NOMO-1 (cell line): ENCODE results near the gene STAC.
"Not testable (repeated sequence)": the region's sequence is repeated elsewhere in the genome, so short reads cannot be mapped to it uniquely, and the experiment has no call there.

Experiments used
- DNase-seq, 2 experiments: peaks; one replicate each; lab custom pipeline; 2025; ENCODE audit not compliant: unreplicated experiment in 2 of 2; lab: John Stamatoyannopoulos, UW

Gene STAC

GRCh38 chr3:36476286-36476942 is 96.1 kb downstream of the STAC start:
- no peak for DNase-seq

- DNase-seq: no peak
Measured at GRCh38 chr3:36477655-36478054, 97.4 kb downstream of the STAC start.

GRCh38 chr3:36480911-36481648 is 100.8 kb downstream of the STAC start:
- DNase-seq: no peak

- DNase-seq: peak; percentile 52 to 60
Measured at GRCh38 chr3:36482256-36482655, 102.0 kb downstream of the STAC start.

GRCh38 chr3:36482880-36483279 is 102.6 kb downstream of the STAC start:
- no peak for DNase-seq

GRCh38 chr3:36483709-36484108 is 103.4 kb downstream of the STAC start:
- DNase-seq: no peak

- DNase-seq: no peak
Measured at GRCh38 chr3:36484386-36484785, 104.1 kb downstream of the STAC start.

- no peak for DNase-seq
Measured at GRCh38 chr3:36486009-36486795, 105.9 kb downstream of the STAC start.

GRCh38 chr3:36487616-36488015 is 107.3 kb downstream of the STAC start:
- no peak for DNase-seq

GRCh38 chr3:36488077-36488789 is 107.9 kb downstream of the STAC start:
- no peak for DNase-seq

- no peak for DNase-seq
Measured at GRCh38 chr3:36489101-36489500, 108.8 kb downstream of the STAC start.

GRCh38 chr3:36489679-36490425 is 109.5 kb downstream of the STAC start:
- DNase-seq: no peak

GRCh38 chr3:36493051-36493450 is 112.7 kb downstream of the STAC start:
- no peak for DNase-seq

- DNase-seq: peak; percentile 60 to 85
Measured at GRCh38 chr3:36494461-36495109, 114.3 kb downstream of the STAC start.

- peak; percentile 22 to 61 for DNase-seq
Measured at GRCh38 chr3:36496684-36497633, 116.7 kb downstream of the STAC start.

GRCh38 chr3:36500053-36500452 is 119.7 kb downstream of the STAC start:
- DNase-seq: not testable (repeated sequence)

- DNase-seq: peak; percentile 68 to 87
Measured at GRCh38 chr3:36501616-36502015, 121.3 kb downstream of the STAC start.

- no peak for DNase-seq
Measured at GRCh38 chr3:36505393-36505792, 125.1 kb downstream of the STAC start.
